Measurements from ENCODE around the gene MNAT1.
"Not testable (repeated sequence)": the region's sequence is repeated elsewhere in the genome, so short reads cannot be mapped to it uniquely, and the experiment has no call there.

The MNAT1 gene

GRCh38 chr14:60777856-60778578, 43.5 kb downstream of the MNAT1 start:
- Histone ChIP-seq H3K27ac (peak overlapping the region; percentile 16), H3K4me3 (ENCODE audit: low read depth, low read length) (no peak overlapping the region), H3K36me3 (replicated peaks) (no peaks in the 10 kb centered on the region), H3K27me3 (replicated peaks) (no peaks in the 10 kb centered on the region)
- in situ Hi-C loops (cut with HindIII; ENCODE audit: low pct_ligation_motif_present, low sequenced_read_pairs) = no loop called here
- TF ChIP-seq CTCF (IDR thresholded peaks at IDR 0.05; ENCODE audit: low read depth, low read length, missing control alignments) = no peak
- DNase-seq = peak; percentile 88

- H3K4me3 ChIP-seq (ENCODE audit: low read depth, low read length); in situ Hi-C loops (cut with HindIII; ENCODE audit: low pct_ligation_motif_present, low sequenced_read_pairs); H3K36me3 ChIP-seq (replicated peaks); H3K27ac ChIP-seq; H3K27me3 ChIP-seq (replicated peaks); DNase-seq: not testable (repeated sequence)
Measured at GRCh38 chr14:60779745-60780514, 45.4 kb downstream of the MNAT1 start.

- H3K36me3 ChIP-seq (replicated peaks); in situ Hi-C loops (cut with HindIII; ENCODE audit: low pct_ligation_motif_present, low sequenced_read_pairs); DNase-seq; H3K27me3 ChIP-seq (replicated peaks); H3K27ac ChIP-seq; H3K4me3 ChIP-seq (ENCODE audit: low read depth, low read length): not testable (repeated sequence)
Measured at GRCh38 chr14:60780558-60780957, 46.0 kb downstream of the MNAT1 start.

- DNase-seq = no peak
- in situ Hi-C loops (cut with HindIII; ENCODE audit: low pct_ligation_motif_present, low sequenced_read_pairs) = no loop called here
- Histone ChIP-seq H3K36me3 (replicated peaks) (no peaks in the 10 kb centered on the region), H3K4me3 (ENCODE audit: low read depth, low read length) (no peak overlapping the region), H3K27ac (no peak overlapping the region), H3K27me3 (replicated peaks) (no peaks in the 10 kb centered on the region)
- TF ChIP-seq CTCF (IDR thresholded peaks at IDR 0.05; ENCODE audit: low read depth, low read length, missing control alignments) = no peak
Measured at GRCh38 chr14:60786905-60787304, 52.3 kb downstream of the MNAT1 start.

GRCh38 chr14:60789656-60790055, 55.1 kb downstream of the MNAT1 start:
- DNase-seq = no peak
- Histone ChIP-seq H3K27ac (no peak overlapping the region), H3K36me3 (replicated peaks) (no peaks in the 10 kb centered on the region), H3K27me3 (replicated peaks) (no peaks in the 10 kb centered on the region), H3K4me3 (ENCODE audit: low read depth, low read length) (no peak overlapping the region)
- no peak for TF ChIP-seq CTCF (IDR thresholded peaks at IDR 0.05; ENCODE audit: low read depth, low read length, missing control alignments)
- in situ Hi-C loops (cut with HindIII; ENCODE audit: low pct_ligation_motif_present, low sequenced_read_pairs) = no loop called here

GRCh38 chr14:60790850-60791249, 56.3 kb downstream of the MNAT1 start:
- no peak overlapping the region for H3K27ac ChIP-seq
- in situ Hi-C loops (cut with HindIII; ENCODE audit: low pct_ligation_motif_present, low sequenced_read_pairs) = no loop called here
- no peak for TF ChIP-seq CTCF (IDR thresholded peaks at IDR 0.05; ENCODE audit: low read depth, low read length, missing control alignments)
- DNase-seq = no peak
- H3K4me3 ChIP-seq (ENCODE audit: low read depth, low read length) = no peak overlapping the region
- H3K27me3 ChIP-seq (replicated peaks) = no peaks in the 10 kb centered on the region
- no peaks in the 10 kb centered on the region for H3K36me3 ChIP-seq (replicated peaks)

All from brain microvascular endothelial cell (primary cell).